K562 (cell line): ENCODE measurements around the gene SHH. TPM values are rescaled to one million over a fixed set of nuclear protein-coding genes. Genes with fewer than 3 reads are reported as not detected.

ENCODE experiments used
- ATAC-seq: fragments of 200-7000 bp; cut with Tn5 transposase; 3 replicates; pipeline ENCODE4 v1.9.1; 2020; ENCODE audit warnings: moderate library complexity
- BruUV-seq: library from RNA; stranded (reverse); fragments of 400-500 nt; replicated peaks from 2 replicates; lab custom pipeline; 2021; lab: Mats Ljungman, UMichigan
- CTCF ChIA-PET: fragments of 300-600 bp; formaldehyde crosslinking; extraction: SDS; loops from one replicate; lab custom pipeline; 2021; ENCODE audit warnings: low intra/inter-chr PET ratio; lab: Yijun Ruan, JAX
- POLR2A ChIA-PET: fragments of 300-600, 350-650 bp; sonication (Branson Sonifier 250); formaldehyde crosslinking; extraction: SDS; loops from one replicate; lab custom pipeline; 2021; ENCODE audit warnings: antibody characterized with exemption, inconsistent platforms; lab: Yijun Ruan, JAX
- DNase-seq, 4 experiments: peaks; one replicate each; pipeline versions ENCODE4 v3.0.0 to v3.0.0-alpha.2; 2011 to 2018; ENCODE audit warnings: low spot score in 3 of 4, mixed read lengths in 3 of 4; ENCODE audit errors: extremely low read depth in 1 of 4
- FAIRE-seq: peaks from 2 replicates; lab custom pipeline; 2011; peaks lifted over from hg19 to GRCh38; lab: Jason Lieb, UNC
- H2AFZ ChIP-seq: 2 replicates; pipeline ENCODE4 v1.6.0; 2011; ENCODE audit warnings: low read depth, low read length, control low read depth, inconsistent platforms
- H3K27ac ChIP-seq: fragments of 200-600 bp; 3 replicates; pipeline ENCODE4 v1.8.0; 2011; ENCODE audit warnings: low read depth, mild to moderate bottlenecking, control low read depth, inconsistent platforms, low read length, moderate library complexity, mixed read lengths; ENCODE audit errors: extremely low read depth
- H3K27me3 ChIP-seq, 2 experiments: fragments of 300-600 bp in 1 of 2; 2 replicates in 1 of 2; 3 replicates in 1 of 2; pipeline versions ENCODE4 v1.6.0 to v1.8.0; 2011; ENCODE audit warnings: inconsistent platforms in 2 of 2, low read length in 2 of 2, mild to moderate bottlenecking in 1 of 2, mixed read lengths in 1 of 2, moderate library complexity in 1 of 2; ENCODE audit not compliant: control insufficient read depth in 2 of 2, insufficient read depth in 2 of 2
- H3K36me3 ChIP-seq: fragments of 300-600 bp; 3 replicates; pipeline ENCODE4 v1.8.0; 2011; ENCODE audit warnings: mild to moderate bottlenecking, low read length, inconsistent platforms; ENCODE audit not compliant: control insufficient read depth, insufficient read depth
- H3K4me1 ChIP-seq, 2 experiments: fragments of 200-600 bp in 1 of 2; replicated peaks in 1 of 2; 2 replicates in 1 of 2; 3 replicates in 1 of 2; pipeline versions ENCODE4 v1.5.1 to v1.8.0; 2011; ENCODE audit warnings: inconsistent platforms in 2 of 2, low read length in 2 of 2, mild to moderate bottlenecking in 1 of 2, mixed read lengths in 1 of 2, moderate library complexity in 1 of 2; ENCODE audit not compliant: control insufficient read depth in 2 of 2, insufficient read depth in 2 of 2
- H3K4me2 ChIP-seq: 2 replicates; pipeline ENCODE4 v1.6.1; 2011; ENCODE audit warnings: low read length, control low read depth, inconsistent platforms, mixed read lengths; ENCODE audit not compliant: insufficient read depth
- H3K4me3 ChIP-seq: fragments of 200-600 bp; sonication (generic), shearing (Covaris generic); 2 replicates; pipeline ENCODE4 v1.5.1; 2016; ENCODE audit warnings: control low read depth, inconsistent platforms
- H3K79me2 ChIP-seq: fragments of 200-600 bp; 3 replicates; pipeline ENCODE4 v1.8.0; 2011; ENCODE audit warnings: low read length, inconsistent platforms; ENCODE audit not compliant: control insufficient read depth, insufficient read depth
- H3K9ac ChIP-seq, 2 experiments: 2 replicates each; pipeline versions ENCODE4 v1.6.0 to v1.6.1; 2011; ENCODE audit warnings: low read depth in 2 of 2, low read length in 2 of 2, control low read depth in 1 of 2, inconsistent platforms in 1 of 2, mild to moderate bottlenecking in 1 of 2, mixed read lengths in 1 of 2; ENCODE audit not compliant: insufficient read depth in 1 of 2
- H3K9me1 ChIP-seq: one replicate; pipeline ENCODE4 v1.6.0; 2011; ENCODE audit warnings: inconsistent platforms, mild to moderate bottlenecking, low read length, moderate library complexity; ENCODE audit not compliant: control insufficient read depth, insufficient read depth
- H3K9me3 ChIP-seq: replicated peaks from 2 replicates; pipeline ENCODE4 v1.5.1; 2011; ENCODE audit warnings: low read depth, low read length, inconsistent platforms; ENCODE audit not compliant: control insufficient read depth, insufficient read depth
- H4K20me1 ChIP-seq: replicated peaks from 2 replicates; pipeline ENCODE4 v1.6.1; 2011; ENCODE audit warnings: low read length, inconsistent platforms, mixed read lengths; ENCODE audit not compliant: control insufficient read depth, insufficient read depth
- FUS ChIP-seq: fragments of 200-400 bp; formaldehyde crosslinking; optimal IDR thresholded peaks from 2 replicates; pipeline ENCODE3; 2017; ENCODE audit warnings: low read depth, low read length
- NBN ChIP-seq: fragments of 450-650 bp; IDR thresholded peaks from 2 replicates; pipeline ENCODE4 v1.6.1; 2016; ENCODE audit warnings: low read depth, mild to moderate bottlenecking
- ZNF165 ChIP-seq: fragments of 250-450 bp; sonication (Bioruptor Pico); IDR thresholded peaks from 2 replicates; pipeline ENCODE4 v1.4.0; 2020; ENCODE audit warnings: borderline replicate concordance
- ZNF707 ChIP-seq: fragments of 250-450 bp; sonication (Bioruptor Pico); conservative IDR thresholded peaks from 2 replicates; pipeline ENCODE4 v1.8.0; 2022; ENCODE audit warnings: inconsistent platforms, mild to moderate bottlenecking, moderate library complexity
- ZZZ3 ChIP-seq: fragments of 450-650 bp; IDR thresholded peaks from 2 replicates; pipeline ENCODE4 v1.6.1; 2016; ENCODE audit warnings: antibody characterized with exemption, mild to moderate bottlenecking, moderate library complexity
- WGBS: fragments of 100-300 bp; shearing (Covaris generic); methylation state at CpG from one replicate; pipeline ENCODE4 v1.1.6; 2016; ENCODE audit warnings: low coverage, mixed read lengths; ENCODE audit not compliant: insufficient coverage; ENCODE audit errors: missing lambda C conversion rate; 5-methylcytosine and 5-hydroxymethylcytosine counted together
- in situ Hi-C: fragments of 300-500 bp; cut with MboI; formaldehyde crosslinking; loops from 4 replicates; pipeline ENCODE4 v1.15.0; 2018; ENCODE audit warnings: inconsistent platforms, mixed read lengths
- intact Hi-C: fragments of 100-400 bp; cut with micrococcal nuclease; formaldehyde crosslinking; loops from 2 replicates; pipeline ENCODE4 v1.14.2; 2022
- polyA plus RNA-seq, 8 experiments: library from polyadenylated mRNA; depleted of rRNA in 4 of 8; stranded (reverse) in 5 of 8; unstranded in 3 of 8; fragments of >200 nt; fragmentation: Nextera tagmentation in 2 of 8; fragmentation: Illumina TruSeq in 1 of 8; extraction: Ambion mirVana in 2 of 8; extraction: Trizol in 1 of 8; gene quantifications; 2 replicates each; pipeline versions ENCODE4 v1.2.1 to v1.2.3, GENCODE V29; 2011 to 2014; ENCODE audit warnings: inconsistent platforms in 1 of 8, missing spikeins in 1 of 8
- total RNA-seq, 7 experiments: library from RNA; depleted of rRNA in 6 of 7; stranded (reverse); fragments of >200 nt in 6 of 7; fragmentation: Illumina TruSeq in 2 of 7; extraction: Trizol in 2 of 7; gene quantifications; 2 replicates each; pipeline versions ENCODE4 v1.2.1 to v1.2.3, GENCODE V29; 2011 to 2021; ENCODE audit warnings: low replicate concordance in 1 of 7

SHH gene
- total and polyA plus RNA-seq, 9 of the 15 experiments (the other 6 are each of a cell fraction or from before 2014, with no cell fraction given) = 0.09 TPM; not detected in 8

- H3K27ac ChIP-seq = no peak overlapping the region
- no peak for FAIRE-seq
- peaks cover 6% of the 10 kb centered on the region; the same call in 1 of the 2 replicates for H4K20me1 ChIP-seq
- in situ Hi-C loops = loop anchor here (10.0 kb wide), 2 partner anchors 656 to 996 kb away; no protein-coding TSS in a partner anchor
- peaks cover 46 to 87% of the 10 kb centered on the region in 2 experiments for H3K27me3 ChIP-seq
- peaks cover 0 to 7% of the 10 kb centered on the region in 2 experiments; a peak in 1 of 5 replicates for H3K4me1 ChIP-seq
- no peaks in the 10 kb centered on the region for H3K9me3 ChIP-seq
- no peak overlapping the region for H3K4me2 ChIP-seq
- no peak overlapping the region for H3K9ac ChIP-seq
- H3K4me3 ChIP-seq = no peak overlapping the region
- WGBS = 3% methylated on average over 6 of the region's 6 CpGs
- TF ChIP-seq ZZZ3 (no peak), FUS (no peak), NBN (no peak), ZNF707 (CRISPR knock-in tag) (no peak), ZNF165 (CRISPR knock-in tag) (no peak)
- ChIA-PET POLR2A (interaction anchor here (0.9 kb wide), 1 partner anchor 11 kb away, joined by 3 read pairs; no protein-coding TSS in a partner anchor), CTCF (no interaction called here)
- no peak for ATAC-seq
- BruUV-seq = no TSS peak
- DNase-seq = no peak
- intact Hi-C loops = loop anchor here (5.0 kb wide), 1 partner anchor 654 kb away; no protein-coding TSS in a partner anchor
- no peaks in the 10 kb centered on the region for H3K9me1 ChIP-seq
- no peaks in the 10 kb centered on the region for H3K36me3 ChIP-seq
- no peaks in the 10 kb centered on the region for H3K79me2 ChIP-seq
- no peak overlapping the region for H2AFZ ChIP-seq
These were observed 6.5 kb upstream of the SHH start for GRCh38 chr7:155818820-155819168.
